ENCODE measurements around the gene DTNBP1.

DTNBP1 gene

DNA sequence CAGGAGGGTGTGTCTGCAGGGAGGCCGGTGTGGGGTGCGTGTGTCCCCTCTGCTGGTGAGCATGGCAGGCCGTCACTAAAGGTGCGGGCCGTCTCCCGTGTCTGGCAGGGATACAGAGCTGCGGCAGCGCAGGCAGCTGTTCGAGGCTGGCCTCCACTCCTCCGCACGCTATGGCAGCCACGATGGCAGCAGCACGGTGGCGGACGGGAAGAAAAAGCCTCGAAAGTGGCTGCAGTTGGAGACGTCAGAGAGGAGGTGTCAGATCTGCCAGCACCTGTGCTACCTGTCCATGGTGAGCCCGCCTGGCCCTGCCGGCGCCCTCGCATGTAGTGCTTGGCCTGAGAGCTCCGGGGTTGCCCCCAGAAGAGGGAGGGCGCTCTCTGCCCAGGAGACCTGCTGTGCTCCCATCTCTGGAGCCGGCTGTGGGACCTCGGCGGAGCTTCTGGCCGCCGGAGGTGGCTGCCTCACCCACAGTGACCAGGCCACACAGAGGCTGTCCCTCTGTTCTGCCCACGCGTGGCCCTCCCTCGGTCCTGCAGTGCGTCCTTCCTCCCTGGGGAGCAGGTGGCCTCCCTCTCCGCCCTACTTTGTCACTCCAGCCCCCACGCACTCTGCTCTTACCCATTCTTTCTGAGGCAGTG, 149.6 kb downstream of the DTNBP1 start:
- DNase-seq: no peak

DNA sequence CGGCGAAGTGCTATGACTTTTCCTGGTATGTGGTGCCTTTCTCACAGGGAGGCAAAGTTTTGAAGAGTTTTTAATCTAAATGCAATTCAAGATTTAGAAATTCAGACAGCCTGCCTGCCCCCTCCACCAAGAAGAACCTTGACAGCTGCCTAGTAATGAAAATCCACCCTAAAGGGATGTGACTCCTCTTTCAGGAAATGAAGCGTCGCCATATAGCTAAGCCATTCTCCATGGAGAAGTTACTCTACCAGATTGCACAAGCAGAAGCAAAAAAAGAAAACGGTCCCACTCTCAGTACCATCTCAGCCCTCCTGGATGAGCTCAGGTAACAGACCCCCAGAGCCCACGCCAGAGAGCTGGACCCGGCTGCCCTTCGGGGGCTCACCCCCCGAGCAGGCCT, 150.1 kb downstream of the DTNBP1 start:
- DNase-seq: no peak

DNA sequence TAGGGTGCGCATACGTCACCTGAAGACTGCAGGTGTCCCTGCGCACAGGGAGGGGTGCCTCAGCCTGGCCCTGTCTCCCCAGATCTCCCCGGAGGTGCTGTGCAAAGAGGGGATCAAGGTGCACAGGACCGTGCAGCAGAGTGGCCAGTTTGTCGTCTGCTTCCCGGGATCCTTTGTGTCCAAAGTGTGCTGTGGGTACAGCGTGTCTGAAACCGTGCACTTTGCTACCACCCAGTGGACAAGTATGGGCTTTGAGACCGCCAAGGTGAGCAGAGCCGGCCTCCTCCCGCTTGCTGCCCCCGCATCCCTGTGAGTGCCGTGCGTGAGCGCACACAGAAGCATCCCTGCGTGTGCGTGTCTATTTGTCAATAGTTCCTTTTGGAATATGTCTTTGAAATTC, 150.7 kb downstream of the DTNBP1 start:
- DNase-seq: no peak

DNA sequence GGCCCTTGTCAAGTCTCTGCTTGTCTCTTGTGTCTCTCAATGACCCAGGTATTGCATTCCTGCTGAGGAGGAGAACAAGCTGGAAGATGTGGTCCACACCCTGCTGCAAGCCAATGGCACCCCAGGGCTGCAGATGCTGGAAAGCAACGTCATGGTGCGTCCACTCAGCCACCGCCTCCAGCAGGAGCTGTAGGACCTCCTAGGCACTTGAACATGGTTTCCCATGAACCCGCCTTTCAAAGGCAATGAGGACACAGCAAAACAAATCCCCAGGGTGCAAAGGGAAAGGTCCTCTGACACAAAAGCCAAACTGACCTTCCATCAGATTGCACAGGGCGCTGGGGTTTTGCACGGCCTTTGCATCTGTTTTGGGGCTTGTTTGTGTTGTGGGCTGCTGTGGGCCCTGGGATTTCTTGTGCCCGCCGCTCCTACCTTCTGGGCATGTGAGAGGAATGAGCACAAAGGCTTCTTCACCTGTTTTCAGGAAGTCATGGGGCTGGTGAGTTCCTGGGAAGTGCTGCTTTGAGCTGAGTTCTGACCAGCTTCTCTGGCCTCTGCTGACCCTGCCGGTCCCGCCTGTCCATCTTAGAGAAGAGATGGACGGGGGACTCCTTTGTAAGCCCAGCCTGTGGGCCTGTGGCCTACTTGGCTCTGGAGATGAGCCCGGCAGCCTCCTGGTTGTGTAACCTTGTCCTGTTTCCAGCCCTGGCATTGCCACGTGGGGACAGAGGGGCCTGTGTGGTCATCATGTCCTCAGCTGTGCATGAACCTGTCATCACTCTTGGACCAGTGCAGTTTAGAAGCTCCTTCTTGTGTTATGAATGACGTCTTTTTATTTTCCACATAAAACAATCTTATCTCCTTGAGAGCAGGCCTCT, 151.3 kb downstream of the DTNBP1 start:
- no peak for DNase-seq

DNA sequence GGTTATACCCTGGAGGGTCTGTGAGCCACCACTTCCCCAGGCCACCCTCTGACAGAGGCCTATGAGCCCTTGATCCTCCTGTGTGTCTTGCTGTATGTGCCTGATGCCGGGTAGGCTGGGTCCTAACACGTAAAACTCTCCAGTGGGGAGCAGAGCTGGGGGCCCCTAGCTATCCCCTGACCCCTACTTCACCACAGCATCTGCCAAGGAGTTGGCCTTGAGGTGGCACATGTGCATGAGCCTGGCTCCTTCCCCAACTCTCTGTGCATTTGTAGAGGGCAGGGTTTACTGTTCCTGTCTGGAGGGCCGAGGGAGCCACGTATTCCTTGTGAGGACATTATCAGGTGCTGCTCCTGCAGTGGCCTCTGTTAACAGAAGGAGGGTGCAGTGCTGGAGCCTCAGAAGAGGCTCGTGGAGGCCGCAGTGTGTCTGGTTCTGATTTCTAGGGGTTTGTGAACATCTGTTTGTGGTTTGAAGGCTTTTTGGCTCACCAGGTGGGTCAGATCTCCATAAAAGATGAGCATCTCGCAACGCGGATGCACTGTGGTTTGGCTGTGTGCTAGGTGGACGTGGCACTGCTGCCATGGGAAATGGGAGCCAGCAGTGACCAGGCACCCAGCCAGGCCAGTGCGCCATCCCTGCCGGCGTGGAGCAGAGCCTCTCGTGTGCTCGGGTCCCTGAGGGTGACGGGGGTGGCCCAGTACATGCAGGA, 152.1 kb downstream of the DTNBP1 start:
- DNase-seq: no peak

DNA sequence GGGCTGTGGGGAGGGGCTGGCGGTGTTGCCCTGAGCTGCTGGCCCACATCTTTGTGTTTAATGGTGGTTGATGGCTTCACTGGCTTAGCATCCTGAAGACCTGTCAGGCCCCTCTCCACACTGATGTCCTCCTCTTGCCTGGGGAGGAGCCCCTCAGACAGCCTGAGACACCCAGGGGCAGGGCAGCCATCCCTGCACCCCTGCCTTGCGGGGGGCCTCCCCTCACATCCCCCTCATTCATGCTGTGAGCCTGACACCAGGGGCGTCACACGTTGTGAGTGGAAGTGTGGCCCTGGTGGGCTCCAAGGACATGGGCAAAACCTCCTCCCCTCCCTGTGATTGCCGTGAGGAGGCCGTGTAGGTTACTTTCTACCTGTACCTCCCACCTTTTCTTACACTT, 152.7 kb downstream of the DTNBP1 start:
- no peak for DNase-seq

DNA sequence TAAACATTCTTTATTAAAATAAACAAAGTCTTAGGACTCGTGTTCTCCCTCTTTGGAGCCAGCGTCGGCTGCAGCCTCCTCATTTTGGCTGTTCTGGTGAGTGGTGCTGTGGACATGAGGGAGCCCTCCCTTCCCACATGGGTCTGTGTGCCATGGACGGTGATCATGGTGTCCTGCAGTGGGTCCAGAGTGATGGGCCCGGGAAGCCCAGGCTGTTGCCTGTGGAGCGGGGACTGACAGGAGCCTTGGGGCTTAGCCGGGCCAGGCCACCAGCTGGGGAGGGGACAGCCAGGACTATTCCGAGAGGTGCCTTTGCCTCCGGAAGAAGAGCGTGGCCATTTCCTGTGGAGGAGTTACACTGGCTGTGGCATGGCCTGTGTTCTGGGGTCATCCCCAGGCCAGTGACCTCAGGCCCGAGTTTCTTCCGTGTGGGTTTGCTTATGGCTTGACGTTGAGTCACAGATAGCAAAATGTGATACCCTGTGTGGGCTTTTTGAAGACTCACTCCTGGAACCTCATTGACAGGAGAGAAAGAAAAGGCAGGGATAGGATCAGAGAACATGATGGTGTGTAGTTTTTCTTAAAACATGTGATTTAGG, 153.4 kb downstream of the DTNBP1 start:
- no peak for DNase-seq

DNA sequence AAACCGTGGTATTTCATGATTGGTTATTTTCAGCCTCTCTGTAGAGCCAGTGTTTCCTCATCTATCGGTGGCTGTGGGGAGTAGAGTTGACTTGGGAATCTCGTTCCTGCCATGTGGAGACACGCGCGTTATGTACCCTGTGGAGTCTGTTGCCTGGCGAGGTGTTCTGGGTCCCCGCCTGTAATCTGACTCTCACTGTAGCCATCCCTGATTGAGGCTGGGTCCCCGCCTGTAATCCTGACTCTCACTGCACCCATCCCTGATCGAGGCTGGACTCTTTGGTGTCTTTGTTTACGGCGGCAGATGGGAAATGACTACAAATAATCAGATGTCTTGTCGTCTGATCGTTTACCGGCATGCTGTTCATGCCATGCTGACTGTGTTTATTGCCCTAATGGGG, 153.9 kb downstream of the DTNBP1 start:
- no peak for DNase-seq

DNA sequence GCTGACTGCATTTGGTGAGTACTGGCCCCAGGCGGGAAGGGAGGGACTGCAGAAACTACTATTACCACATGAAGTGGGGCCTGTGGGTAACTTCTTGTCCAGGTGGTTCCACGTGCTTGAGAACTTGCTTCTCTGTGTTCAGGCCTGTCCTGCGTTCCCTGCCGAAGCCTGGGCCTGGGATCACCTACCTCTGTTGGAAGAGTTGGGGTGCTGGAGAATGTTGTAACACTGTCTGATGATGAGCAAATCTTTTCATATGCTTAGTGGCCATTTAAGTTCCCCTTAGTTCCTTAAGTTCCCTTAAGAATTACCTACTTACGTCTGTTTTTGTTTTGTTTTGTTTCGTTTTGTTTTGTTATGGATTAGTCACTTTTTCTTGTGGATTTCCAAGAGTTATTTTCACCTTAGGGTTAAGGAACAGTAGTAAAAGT, 154.4 kb downstream of the DTNBP1 start:
- no peak for DNase-seq

DNA sequence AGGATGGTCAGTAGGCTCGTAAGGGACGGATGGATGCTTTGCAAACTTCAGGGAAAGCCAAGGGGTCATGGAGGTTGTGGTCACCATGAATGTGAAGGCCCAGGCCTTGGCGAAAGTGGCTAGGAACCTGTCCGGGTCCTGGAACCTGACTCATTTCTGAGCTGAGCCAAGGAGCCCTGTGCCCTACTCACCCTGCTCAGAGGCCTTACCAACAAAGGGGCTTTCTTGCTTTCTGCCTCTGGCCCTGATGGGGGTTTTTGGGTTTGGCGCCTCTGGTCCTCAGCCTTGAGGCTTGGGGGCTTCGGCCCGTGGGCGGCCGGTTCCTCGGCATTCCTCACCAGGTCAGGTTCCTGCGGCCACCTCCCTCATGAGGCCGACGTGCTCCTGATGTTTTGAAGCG, 155.1 kb downstream of the DTNBP1 start:
- DNase-seq: no peak

DNA sequence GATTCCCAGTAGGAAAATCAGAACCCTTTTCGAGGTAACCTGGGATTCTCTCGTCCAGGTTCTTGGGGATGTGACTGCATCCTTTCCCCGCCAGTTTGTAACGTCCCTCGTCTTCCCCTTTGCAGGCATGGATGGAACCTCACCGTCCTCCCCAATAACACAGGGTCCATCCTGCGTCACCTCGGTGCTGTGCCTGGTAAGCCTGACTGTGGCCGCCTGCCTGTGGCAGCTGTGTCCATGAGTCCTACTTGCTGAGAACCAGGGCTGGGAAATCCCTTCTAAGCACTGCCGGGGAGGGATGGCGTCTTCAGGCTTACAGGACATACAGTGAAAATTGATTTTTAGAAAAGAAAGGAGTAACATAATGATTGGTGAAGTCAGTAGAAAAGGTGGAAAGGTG, 155.6 kb downstream of the DTNBP1 start:
- no peak for DNase-seq

DNA sequence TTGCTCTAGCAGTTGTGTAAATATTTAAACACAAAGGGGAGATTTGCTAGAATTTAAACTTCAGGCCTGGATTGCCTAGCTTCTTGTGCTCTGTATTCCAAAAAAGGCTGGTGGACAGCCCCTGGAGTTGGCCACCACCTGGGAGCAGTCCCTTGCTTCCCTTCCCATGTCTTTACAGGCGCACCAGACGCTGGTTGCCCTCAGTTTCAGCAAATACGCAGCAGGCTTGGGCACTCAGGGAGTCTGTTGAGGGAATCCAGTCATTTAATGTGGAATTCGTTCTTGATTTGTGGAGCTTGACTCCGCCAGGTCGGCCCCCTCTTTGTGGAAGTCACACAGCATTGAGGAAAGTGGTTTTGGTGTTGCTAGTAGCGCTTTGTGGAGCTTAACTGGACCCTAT, 156.8 kb downstream of the DTNBP1 start:
- no peak for DNase-seq

DNA sequence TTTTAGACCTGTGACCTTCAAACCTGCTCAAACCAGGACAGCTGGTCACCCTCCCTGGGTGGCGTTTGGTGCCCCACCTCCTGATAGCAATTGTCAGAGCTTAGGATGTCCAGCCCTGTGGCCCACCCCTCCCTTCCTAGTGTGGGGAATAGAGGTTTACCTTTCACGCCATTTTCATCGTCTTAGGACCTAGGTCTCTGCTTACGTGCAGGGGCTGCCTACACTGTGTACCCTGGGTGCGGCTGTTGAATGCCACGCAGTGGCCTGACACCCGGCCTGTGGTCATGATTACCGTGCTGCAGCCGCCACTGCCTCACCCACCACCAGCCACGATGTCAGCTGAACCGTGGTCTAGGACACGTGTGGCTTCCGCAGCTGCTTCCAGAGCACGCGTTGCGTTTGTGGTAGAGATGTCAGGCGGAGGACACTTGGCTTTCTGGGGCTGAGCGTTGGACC, 157.3 kb downstream of the DTNBP1 start:
- no peak for DNase-seq

DNA sequence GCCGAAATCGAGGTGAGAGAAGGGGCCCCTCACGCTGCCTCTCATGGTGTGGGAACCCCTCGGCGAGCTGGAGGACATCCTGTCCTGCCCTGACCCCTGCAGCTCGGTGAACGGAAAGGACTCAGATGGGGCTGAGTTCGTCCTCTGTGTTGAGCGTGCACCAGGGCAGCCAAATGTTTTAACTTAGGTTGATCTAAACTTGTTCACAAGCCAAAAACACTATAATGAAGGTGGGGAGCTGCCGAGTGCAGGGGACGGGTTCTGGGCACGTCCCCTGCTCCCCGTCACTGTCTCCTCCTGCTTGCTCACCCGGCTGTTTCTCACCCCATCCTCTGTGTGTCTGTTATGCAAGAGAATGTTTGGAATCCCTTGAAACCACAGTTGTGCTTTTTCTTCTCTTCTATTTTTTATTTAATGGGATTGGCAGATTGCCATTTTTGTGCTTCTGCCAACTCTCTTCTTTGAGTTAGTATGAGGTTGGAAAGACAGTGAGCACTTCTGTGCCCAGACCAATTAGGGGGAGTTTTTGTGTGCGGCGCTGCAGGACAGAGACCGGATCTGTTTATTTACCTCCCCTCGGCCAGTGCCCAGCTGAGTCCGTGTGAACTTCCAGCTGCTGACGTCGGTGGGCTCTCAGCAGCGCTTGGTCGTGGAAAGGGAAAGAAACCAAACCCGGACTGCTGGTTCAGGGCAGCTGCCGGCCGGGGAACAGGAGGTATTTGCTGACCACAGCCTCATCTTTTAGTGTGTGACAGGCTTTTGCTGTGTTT, 158.1 kb downstream of the DTNBP1 start:
- DNase-seq: peak; percentile 33

DNA sequence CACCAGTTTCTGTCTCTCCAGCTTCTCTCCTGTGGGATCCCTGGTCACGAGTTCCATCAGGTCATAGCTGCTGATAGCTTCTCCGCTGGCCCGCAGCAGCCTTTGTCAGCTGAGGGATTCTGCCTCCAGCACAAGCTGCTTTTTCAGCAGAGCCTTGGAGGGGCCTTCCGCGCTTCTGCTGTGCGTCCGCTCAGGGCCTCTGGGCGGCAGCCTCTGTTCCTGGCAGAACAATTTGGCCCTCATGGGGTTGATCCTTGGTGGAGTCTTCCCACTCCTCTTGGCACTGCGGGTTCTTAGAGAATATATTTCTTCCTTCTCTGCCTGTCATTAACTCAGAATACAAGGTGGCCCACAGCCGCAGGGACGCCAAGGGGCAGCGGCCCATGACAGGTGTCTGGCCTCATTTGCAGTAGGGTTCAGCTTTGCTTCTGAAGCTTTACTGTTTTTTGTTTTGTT, 158.8 kb downstream of the DTNBP1 start:
- no peak for DNase-seq

DNA sequence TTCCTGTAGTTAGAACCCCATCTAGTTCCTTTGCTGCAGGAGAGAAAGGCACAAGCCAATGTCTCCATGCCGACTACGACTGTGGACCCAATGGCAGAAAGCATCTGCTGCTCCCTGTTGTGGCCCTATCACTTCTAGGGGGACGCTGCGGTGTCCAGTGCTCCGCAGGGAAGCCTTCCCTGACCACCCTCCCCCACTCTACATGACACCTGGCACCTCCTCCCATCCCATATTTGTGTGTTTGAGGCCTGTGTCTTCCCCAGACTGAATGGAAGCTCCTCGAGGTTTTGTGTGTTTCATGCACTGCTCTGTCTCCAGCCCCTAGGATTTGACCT, 159.5 kb downstream of the DTNBP1 start:
- no peak for DNase-seq

DNA sequence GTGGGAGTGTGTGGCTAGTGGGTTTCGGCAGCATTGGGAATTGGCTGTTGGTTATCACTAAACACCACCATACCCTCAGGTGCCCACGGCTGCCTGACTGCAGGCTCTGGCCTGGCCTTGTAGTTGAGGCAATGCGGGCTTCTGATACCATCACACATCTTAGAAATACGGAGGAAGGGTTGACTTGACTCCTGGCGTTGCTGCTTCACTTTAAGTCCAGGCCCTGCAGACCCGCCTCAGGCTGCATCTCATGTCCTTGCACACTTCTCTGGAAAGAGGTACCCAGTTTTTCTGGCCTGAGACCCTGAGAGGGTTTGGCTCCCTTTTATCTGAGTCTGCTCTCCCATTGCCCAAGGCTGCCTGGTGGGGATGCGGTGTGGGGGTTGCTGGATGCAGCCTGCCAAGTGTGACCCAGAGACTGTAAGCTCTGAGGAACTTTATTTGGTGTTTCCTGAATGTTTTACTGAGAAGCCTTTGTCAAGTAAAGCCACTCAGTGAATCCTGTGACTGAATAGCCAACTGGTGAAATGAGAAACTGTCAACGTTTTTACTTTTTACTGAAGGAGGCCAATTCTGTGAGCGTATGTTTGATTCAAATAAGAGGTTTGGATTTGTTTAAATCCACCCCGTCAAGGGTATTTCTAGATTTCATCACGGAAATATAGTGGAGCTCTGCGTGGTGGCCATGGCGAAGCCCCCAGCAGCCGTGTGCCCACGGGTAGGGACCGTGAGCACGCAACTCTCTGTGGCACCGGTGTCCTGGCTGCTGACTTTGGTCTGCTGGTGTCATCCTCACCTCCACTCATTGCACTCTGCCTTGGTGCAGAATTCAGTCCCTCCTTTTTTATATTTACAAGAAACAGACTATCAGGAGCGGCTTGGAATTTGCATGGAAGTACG, 160.1 kb downstream of the DTNBP1 start:
- DNase-seq: no peak

DNA sequence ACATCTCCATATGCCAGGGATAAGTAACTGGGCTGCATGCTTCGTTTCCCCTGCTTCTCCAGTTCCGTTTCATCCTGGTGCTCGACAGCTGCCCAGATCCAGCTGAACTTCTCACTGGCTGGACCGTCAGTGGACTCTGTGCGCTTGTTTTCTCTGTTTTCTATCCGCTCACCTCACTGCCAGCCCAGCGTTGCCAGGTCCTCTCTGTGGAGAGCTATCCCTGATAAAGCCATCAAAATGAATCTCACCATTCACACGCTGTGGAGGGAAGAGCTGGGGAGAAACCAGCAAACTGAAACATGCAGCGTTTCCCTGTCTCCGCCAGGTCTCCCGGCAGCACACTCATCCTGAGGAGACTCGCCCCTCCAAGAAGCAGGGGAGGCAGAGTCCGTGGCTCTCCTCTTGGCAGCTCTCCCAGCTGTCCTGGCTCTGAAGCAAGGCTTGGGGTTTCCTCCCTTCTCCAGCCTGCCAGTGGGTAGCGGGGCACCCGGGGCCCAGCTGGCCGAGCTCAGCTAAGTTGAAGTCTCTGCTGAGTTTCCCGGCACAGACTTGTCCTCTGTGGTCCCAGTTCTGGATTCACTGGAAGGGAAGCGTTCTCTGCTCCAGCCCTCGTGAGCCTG, 160.9 kb downstream of the DTNBP1 start:
- peak; percentile 50 for DNase-seq

DNA sequence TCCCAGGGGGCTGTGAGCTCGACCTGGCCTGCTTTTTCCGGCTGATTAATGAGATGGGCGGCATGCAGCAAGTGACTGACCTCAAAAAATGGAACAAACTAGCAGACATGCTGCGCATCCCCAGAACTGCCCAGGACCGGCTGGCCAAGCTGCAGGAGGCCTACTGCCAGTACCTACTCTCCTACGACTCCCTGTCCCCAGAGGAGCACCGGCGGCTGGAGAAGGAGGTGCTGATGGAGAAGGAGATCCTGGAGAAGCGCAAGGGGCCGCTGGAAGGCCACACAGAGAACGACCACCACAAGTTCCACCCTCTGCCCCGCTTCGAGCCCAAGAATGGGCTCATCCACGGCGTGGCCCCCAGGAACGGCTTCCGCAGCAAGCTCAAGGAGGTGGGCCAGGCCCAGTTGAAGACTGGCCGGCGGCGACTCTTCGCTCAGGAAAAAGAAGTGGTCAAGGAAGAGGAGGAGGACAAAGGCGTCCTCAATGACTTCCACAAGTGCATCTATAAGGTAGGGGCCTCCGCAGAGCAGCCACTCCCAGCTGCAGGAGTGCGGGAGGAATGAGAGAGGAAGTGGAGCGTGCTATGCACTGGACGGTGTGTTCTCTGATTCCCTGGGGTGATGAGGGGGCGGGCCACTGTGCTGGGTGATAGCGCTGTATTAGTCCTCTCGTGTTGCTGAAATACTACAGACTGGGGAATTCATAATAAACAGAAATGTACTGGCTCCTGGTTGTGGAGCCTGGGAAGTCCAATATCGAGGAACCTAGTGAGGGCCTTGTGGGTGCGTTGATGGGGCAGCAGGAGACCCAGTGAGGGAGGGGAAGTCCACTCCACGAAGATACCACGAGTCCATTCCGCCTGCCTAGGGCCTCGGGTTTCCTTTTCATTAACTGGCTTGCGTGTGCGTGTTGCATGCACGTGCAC, 161.7 kb downstream of the DTNBP1 start:
- no peak for DNase-seq
